Prostate gland (tissue), 2 donors: ENCODE data around the gene NLRP4.

Source experiments
- CTCF ChIP-seq, 4 experiments: fragments of 200-600 bp in 2 of 4; fragments of 450-650 bp in 2 of 4; sonication (generic) in 2 of 4; IDR thresholded peaks; 1 replicate in 3 of 4; 2 replicates in 1 of 4; pipeline ENCODE4 v1.5.1; 2016 to 2019; ENCODE audit warnings: antibody characterized with exemption in 4 of 4, mild to moderate bottlenecking in 2 of 4, moderate library complexity in 2 of 4
- POLR2A ChIP-seq: fragments of 450-650 bp; IDR thresholded peaks from one replicate; pipeline ENCODE4 v1.6.1; 2016; ENCODE audit warnings: antibody characterized with exemption, mild to moderate bottlenecking
- POLR2AphosphoS5 ChIP-seq: sonication (generic); formaldehyde crosslinking; IDR thresholded peaks from one replicate; pipeline ENCODE4 v1.6.1; 2017; ENCODE audit warnings: antibody characterized with exemption

DNA sequence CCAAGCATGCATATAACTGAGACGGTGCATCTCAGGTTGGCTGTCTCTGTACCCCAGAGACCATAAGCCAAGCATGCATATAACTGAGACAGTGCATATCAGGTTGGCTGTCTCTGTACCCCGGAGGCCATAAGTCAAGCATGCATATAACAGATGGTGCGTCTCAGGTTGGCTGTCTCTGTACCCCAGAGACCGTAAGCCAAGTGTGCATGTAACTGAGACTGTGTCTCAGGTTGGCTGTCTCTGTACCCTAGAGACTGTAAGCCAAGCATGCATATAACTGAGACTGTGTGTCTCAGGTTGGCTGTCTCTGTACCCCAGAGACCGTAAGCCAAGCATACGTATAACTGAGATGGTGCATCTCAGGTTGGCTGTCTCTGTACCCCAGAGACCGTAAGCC, 30.8 kb downstream of the NLRP4 start:
- TF ChIP-seq CTCF (IDR thresholded peaks at IDR 0.05) (no peak), POLR2A (no peak), POLR2AphosphoS5 (no peak)
